ENCODE results near the gene IST1. TPM values are rescaled to one million over a fixed set of nuclear protein-coding genes. Genes with fewer than 3 reads are reported as not detected.

The IST1 gene
- total RNA-seq, 1 experiment from 2014 or later, result 206 TPM

- no peak overlapping the region for H3K4me3 ChIP-seq (ENCODE audit: low read depth, low read length, poor library complexity, severe bottlenecking)
- BruUV-seq (replicated peaks), result no TSS peak
- peaks cover 5% of the 10 kb centered on the region for H3K36me3 ChIP-seq (ENCODE audit: insufficient read depth, low read length, poor library complexity, severe bottlenecking)
- intact Hi-C loops (cut with micrococcal nuclease; ENCODE audit: unreplicated experiment), result no loop called here
- H3K27me3 ChIP-seq (replicated peaks; ENCODE audit: insufficient read depth, low read depth, low read length, poor library complexity), result no peaks in the 10 kb centered on the region
- TF ChIP-seq, protein P1, sequence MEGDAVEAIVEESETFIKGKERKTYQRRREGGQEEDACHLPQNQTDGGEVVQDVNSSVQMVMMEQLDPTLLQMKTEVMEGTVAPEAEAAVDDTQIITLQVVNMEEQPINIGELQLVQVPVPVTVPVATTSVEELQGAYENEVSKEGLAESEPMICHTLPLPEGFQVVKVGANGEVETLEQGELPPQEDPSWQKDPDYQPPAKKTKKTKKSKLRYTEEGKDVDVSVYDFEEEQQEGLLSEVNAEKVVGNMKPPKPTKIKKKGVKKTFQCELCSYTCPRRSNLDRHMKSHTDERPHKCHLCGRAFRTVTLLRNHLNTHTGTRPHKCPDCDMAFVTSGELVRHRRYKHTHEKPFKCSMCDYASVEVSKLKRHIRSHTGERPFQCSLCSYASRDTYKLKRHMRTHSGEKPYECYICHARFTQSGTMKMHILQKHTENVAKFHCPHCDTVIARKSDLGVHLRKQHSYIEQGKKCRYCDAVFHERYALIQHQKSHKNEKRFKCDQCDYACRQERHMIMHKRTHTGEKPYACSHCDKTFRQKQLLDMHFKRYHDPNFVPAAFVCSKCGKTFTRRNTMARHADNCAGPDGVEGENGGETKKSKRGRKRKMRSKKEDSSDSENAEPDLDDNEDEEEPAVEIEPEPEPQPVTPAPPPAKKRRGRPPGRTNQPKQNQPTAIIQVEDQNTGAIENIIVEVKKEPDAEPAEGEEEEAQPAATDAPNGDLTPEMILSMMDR (conservative IDR thresholded peaks at IDR 0.05; ENCODE audit: low read depth, low read length), result no peak
- no peak for TF ChIP-seq EZH2 (IDR thresholded peaks at IDR 0.05; ENCODE audit: borderline replicate concordance, low read depth, low read length, poor library complexity, severe bottlenecking)
- DNase-seq (ENCODE audit: low spot score), result no peak
- ChIA-PET CTCF (no interaction called here), POLR2A (ENCODE audit: low non-redundant PET) (no interaction called here)
- no peak overlapping the region for H3K27ac ChIP-seq (ENCODE audit: low read depth, low read length, poor library complexity, severe bottlenecking)
- no peaks in the 10 kb centered on the region for H3K9me3 ChIP-seq (ENCODE audit: low read depth, low read length, poor library complexity, severe bottlenecking)
- peaks cover 7% of the 10 kb centered on the region for H3K4me1 ChIP-seq (ENCODE audit: insufficient read depth, low read length, poor library complexity, severe bottlenecking)
Measured at GRCh38 chr16:71885261-71885650, 10.1 kb upstream of the IST1 start.

GRCh38 chr16:71889147-71889546, 6.2 kb upstream of the IST1 start:
- CTCF ChIA-PET, result no interaction called here
- no peaks in the 10 kb centered on the region for H3K27me3 ChIP-seq (replicated peaks; ENCODE audit: insufficient read depth, low read depth, low read length, poor library complexity)
- TF ChIP-seq, protein P1 (conservative IDR thresholded peaks at IDR 0.05; ENCODE audit: low read depth, low read length), result no peak
- TF ChIP-seq EZH2 (IDR thresholded peaks at IDR 0.05; ENCODE audit: borderline replicate concordance, low read depth, low read length, poor library complexity, severe bottlenecking), result no peak
- H3K4me3 ChIP-seq (ENCODE audit: low read depth, low read length, poor library complexity, severe bottlenecking), result no peak overlapping the region
- intact Hi-C loops (cut with micrococcal nuclease; ENCODE audit: unreplicated experiment), result no loop called here
- POLR2A ChIA-PET (ENCODE audit: low non-redundant PET), result no interaction called here
- DNase-seq (ENCODE audit: low spot score), result no peak
- no TSS peak for BruUV-seq (replicated peaks)
- H3K4me1 ChIP-seq (ENCODE audit: insufficient read depth, low read length, poor library complexity, severe bottlenecking), result no peaks in the 10 kb centered on the region
- no peaks in the 10 kb centered on the region for H3K9me3 ChIP-seq (ENCODE audit: low read depth, low read length, poor library complexity, severe bottlenecking)
- H3K27ac ChIP-seq (ENCODE audit: low read depth, low read length, poor library complexity, severe bottlenecking), result no peak overlapping the region
- no peaks in the 10 kb centered on the region for H3K36me3 ChIP-seq (ENCODE audit: insufficient read depth, low read length, poor library complexity, severe bottlenecking)

GRCh38 chr16:71893888-71894228, 1.5 kb upstream of the IST1 start:
- TF ChIP-seq EZH2 (IDR thresholded peaks at IDR 0.05; ENCODE audit: borderline replicate concordance, low read depth, low read length, poor library complexity, severe bottlenecking), result no peak
- TF ChIP-seq, protein P1 (conservative IDR thresholded peaks at IDR 0.05; ENCODE audit: low read depth, low read length), result no peak
- peaks cover 8% of the 10 kb centered on the region for H3K4me1 ChIP-seq (ENCODE audit: insufficient read depth, low read length, poor library complexity, severe bottlenecking)
- H3K27me3 ChIP-seq (replicated peaks; ENCODE audit: insufficient read depth, low read depth, low read length, poor library complexity), result no peaks in the 10 kb centered on the region
- ChIA-PET POLR2A (ENCODE audit: low non-redundant PET) (no interaction called here), CTCF (interaction anchor here (1.0 to 1.2 kb wide), 2 partner anchors 10 to 68 kb away, joined by 5 to 6 read pairs; partner anchors contain the start of gene ZNF821)
- DNase-seq (ENCODE audit: low spot score), result no peak
- peak overlapping the region; percentile 95 for H3K27ac ChIP-seq (ENCODE audit: low read depth, low read length, poor library complexity, severe bottlenecking)
- no peaks in the 10 kb centered on the region for H3K36me3 ChIP-seq (ENCODE audit: insufficient read depth, low read length, poor library complexity, severe bottlenecking)
- peak overlapping the region; percentile 78 for H3K4me3 ChIP-seq (ENCODE audit: low read depth, low read length, poor library complexity, severe bottlenecking)
- no TSS peak for BruUV-seq (replicated peaks)
- intact Hi-C loops (cut with micrococcal nuclease; ENCODE audit: unreplicated experiment), result no loop called here
- no peaks in the 10 kb centered on the region for H3K9me3 ChIP-seq (ENCODE audit: low read depth, low read length, poor library complexity, severe bottlenecking)

All from A673 (cell line).